GM23338 (cell line): ENCODE measurements around the gene FBXO33. TPM values are rescaled to one million over a fixed set of nuclear protein-coding genes. Genes with fewer than 3 reads are reported as not detected.

Source experiments
- CTCF ChIP-seq, 2 experiments: fragments of 200-600 bp in 1 of 2; sonication (generic) in 1 of 2; conservative IDR thresholded peaks; 2 replicates each; pipeline versions ENCODE4 v1.5.1 to v1.6.1; 2016 to 2017; ENCODE audit warnings: antibody characterized with exemption in 2 of 2, low read depth in 2 of 2, mild to moderate bottlenecking in 2 of 2, moderate library complexity in 1 of 2
- ETS1 ChIP-seq: IDR thresholded peaks from 2 replicates; pipeline ENCODE4 v1.6.1; 2016; ENCODE audit warnings: antibody characterized with exemption
- EZH2 ChIP-seq: fragments of 200-600 bp; sonication (generic); IDR thresholded peaks from one replicate; pipeline ENCODE4 v1.8.0; 2017; ENCODE audit warnings: antibody characterized with exemption, mild to moderate bottlenecking, low read depth; ENCODE audit not compliant: unreplicated experiment
- EZH2phosphoT487 ChIP-seq: fragments of 200-600 bp; sonication (generic); IDR thresholded peaks from one replicate; pipeline ENCODE4 v1.8.1; 2018; ENCODE audit warnings: antibody characterized with exemption; ENCODE audit not compliant: unreplicated experiment
- POLR2AphosphoS5 ChIP-seq: IDR thresholded peaks from 2 replicates; pipeline ENCODE4 v1.6.1; 2016; ENCODE audit warnings: antibody characterized with exemption, low read depth
- ZNF114 ChIP-seq: fragments of 250-450 bp; sonication (Bioruptor Pico); IDR thresholded peaks from 2 replicates; pipeline ENCODE4 v1.5.0; 2020; ENCODE audit warnings: mild to moderate bottlenecking, moderate library complexity
- ZNF331 ChIP-seq: fragments of 250-450 bp; sonication (Bioruptor Pico); IDR thresholded peaks from 2 replicates; pipeline ENCODE4 v1.5.0; 2020; ENCODE audit warnings: low read depth, mild to moderate bottlenecking, moderate library complexity
- polyA plus RNA-seq: library from polyadenylated mRNA; unstranded; fragments of >200 nt; fragmentation: Nextera tagmentation; extraction: Ambion mirVana; gene quantifications from 2 replicates; pipeline ENCODE4 v1.2.1, GENCODE V29; 2016
- total RNA-seq: library from RNA; depleted of rRNA; stranded (reverse); fragments of >200 nt; shearing (Covaris generic); gene quantifications from 2 replicates; pipeline ENCODE4 v1.2.3, GENCODE V29; 2014; rRNA removed
- TF ChIP-seq, protein P1 (sequence below): IDR thresholded peaks from one replicate; pipeline ENCODE4 v1.6.1; 2018; ENCODE audit warnings: antibody characterized with exemption; ENCODE audit not compliant: unreplicated experiment

FBXO33 gene
- total and polyA plus RNA-seq, 2 experiments from 2014 or later: 6.7 to 13.1 TPM

DNA sequence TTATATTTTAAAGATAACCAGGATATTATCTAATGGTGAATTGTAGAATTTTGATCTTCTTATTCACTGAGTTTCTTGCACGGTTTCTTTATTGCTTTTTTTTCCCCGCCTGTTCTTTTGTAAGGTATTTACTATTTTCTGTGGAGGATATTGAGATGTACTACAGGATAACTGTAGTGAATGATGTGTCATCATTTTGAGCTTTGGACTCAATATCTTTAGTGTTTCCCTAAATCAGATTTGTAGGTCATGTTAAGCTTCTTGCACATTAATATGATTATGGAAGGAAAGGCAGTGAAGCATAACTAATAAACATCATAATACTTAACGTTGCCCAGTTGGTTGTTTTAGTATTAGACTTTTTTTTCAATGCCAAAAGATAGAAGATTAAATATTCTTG lies 81.4 kb downstream of the FBXO33 start (continued):
- TF ChIP-seq CTCF (conservative IDR thresholded peaks at IDR 0.05; ENCODE audit: low read depth in 2 of 2) (no peak), ZNF331 (CRISPR knock-in tag) (no peak), EZH2 (no peak), EZH2phosphoT487 (no peak), ZNF114 (CRISPR knock-in tag) (no peak), POLR2AphosphoS5 (no peak), ETS1 (no peak)
- TF ChIP-seq, protein P1, sequence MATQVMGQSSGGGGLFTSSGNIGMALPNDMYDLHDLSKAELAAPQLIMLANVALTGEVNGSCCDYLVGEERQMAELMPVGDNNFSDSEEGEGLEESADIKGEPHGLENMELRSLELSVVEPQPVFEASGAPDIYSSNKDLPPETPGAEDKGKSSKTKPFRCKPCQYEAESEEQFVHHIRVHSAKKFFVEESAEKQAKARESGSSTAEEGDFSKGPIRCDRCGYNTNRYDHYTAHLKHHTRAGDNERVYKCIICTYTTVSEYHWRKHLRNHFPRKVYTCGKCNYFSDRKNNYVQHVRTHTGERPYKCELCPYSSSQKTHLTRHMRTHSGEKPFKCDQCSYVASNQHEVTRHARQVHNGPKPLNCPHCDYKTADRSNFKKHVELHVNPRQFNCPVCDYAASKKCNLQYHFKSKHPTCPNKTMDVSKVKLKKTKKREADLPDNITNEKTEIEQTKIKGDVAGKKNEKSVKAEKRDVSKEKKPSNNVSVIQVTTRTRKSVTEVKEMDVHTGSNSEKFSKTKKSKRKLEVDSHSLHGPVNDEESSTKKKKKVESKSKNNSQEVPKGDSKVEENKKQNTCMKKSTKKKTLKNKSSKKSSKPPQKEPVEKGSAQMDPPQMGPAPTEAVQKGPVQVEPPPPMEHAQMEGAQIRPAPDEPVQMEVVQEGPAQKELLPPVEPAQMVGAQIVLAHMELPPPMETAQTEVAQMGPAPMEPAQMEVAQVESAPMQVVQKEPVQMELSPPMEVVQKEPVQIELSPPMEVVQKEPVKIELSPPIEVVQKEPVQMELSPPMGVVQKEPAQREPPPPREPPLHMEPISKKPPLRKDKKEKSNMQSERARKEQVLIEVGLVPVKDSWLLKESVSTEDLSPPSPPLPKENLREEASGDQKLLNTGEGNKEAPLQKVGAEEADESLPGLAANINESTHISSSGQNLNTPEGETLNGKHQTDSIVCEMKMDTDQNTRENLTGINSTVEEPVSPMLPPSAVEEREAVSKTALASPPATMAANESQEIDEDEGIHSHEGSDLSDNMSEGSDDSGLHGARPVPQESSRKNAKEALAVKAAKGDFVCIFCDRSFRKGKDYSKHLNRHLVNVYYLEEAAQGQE: no peak

Other genes with a start within 250 kb of the FBXO33 start
- 8.5 and 10.9 TPM in 2 replicates for gene MIA2, start 198.5 kb downstream of the FBXO33 start, total RNA-seq
- 8.6 and 9.5 TPM in 2 replicates for gene MIA2, start 198.5 kb downstream of the FBXO33 start, polyA plus RNA-seq